GM18861 (cell line): Measurements from ENCODE around the gene PCNT.

ENCODE experiments used
- ATAC-seq: cut with Tn5 transposase; IDR thresholded peaks from one replicate; pipeline ENCODE4 v1.9.1; 2021; ENCODE audit not compliant: unreplicated experiment

The PCNT gene

GRCh38 chr21:46475296-46475695 lies 151.3 kb downstream of the PCNT start:
- no peak for ATAC-seq

GRCh38 chr21:46477765-46478164 lies 153.8 kb downstream of the PCNT start:
- ATAC-seq: no peak

- no peak for ATAC-seq
Observed at GRCh38 chr21:46478910-46479309, 155.0 kb downstream of the PCNT start.

GRCh38 chr21:46480466-46480865 lies 156.5 kb downstream of the PCNT start:
- no peak for ATAC-seq

GRCh38 chr21:46482225-46482845 lies 158.4 kb downstream of the PCNT start:
- ATAC-seq: no peak

GRCh38 chr21:46482846-46483231 lies 158.9 kb downstream of the PCNT start:
- no peak for ATAC-seq

GRCh38 chr21:46483300-46484295 lies 159.6 kb downstream of the PCNT start:
- ATAC-seq: no peak

GRCh38 chr21:46486481-46487126 lies 162.6 kb downstream of the PCNT start:
- ATAC-seq: no peak

GRCh38 chr21:46489162-46489663 lies 165.3 kb downstream of the PCNT start:
- no peak for ATAC-seq

GRCh38 chr21:46489800-46490199 lies 165.8 kb downstream of the PCNT start:
- ATAC-seq: no peak

- ATAC-seq: no peak
Observed at GRCh38 chr21:46491553-46491952, 167.6 kb downstream of the PCNT start.

- no peak for ATAC-seq
Observed at GRCh38 chr21:46492851-46493250, 168.9 kb downstream of the PCNT start.

GRCh38 chr21:46493828-46494227 lies 169.9 kb downstream of the PCNT start:
- no peak for ATAC-seq
